ENCODE measurements around the gene CEP350. TPM values are rescaled to one million over a fixed set of nuclear protein-coding genes. Genes with fewer than 3 reads are reported as not detected.
A peak's percentile ranks its signal among the peaks of the same experiment; 100 is the strongest.

CEP350 gene
- total and polyA plus RNA-seq, 2 experiments from 2014 or later: 19.0 to 72.6 TPM

DNA sequence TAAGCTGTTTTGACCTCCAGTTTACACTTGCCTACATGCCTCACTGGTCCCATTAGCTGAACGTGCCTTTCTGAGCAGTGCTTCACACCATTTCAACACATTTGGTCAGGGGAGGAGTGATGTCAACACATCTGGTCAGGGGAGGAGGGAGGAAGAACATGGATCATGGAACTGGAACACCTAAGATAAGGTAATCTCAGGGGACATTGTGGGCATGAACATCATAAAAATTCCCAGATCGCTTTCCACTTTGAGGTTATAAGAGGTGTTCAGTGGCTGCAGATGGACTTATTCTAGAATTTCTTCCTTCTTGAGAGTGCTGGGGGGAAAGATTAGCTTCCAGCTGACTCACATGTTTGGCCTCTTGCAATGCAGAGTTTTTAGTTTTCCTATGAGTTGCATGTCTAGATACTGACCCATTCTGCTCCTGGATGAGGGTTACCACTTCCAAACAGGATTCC is 202.1 kb downstream of the CEP350 start:
- Histone ChIP-seq H4K20me1 (ENCODE audit: insufficient read depth, poor library complexity, severe bottlenecking) (peaks cover 6% of the 10 kb centered on the region), H3K27ac (peak overlapping the region; percentile 71), H3K9me3 (ENCODE audit: low read depth) (no peaks in the 10 kb centered on the region), H3K79me2 (peaks cover 53% of the 10 kb centered on the region), H3K4me1 (ENCODE audit: insufficient read depth) (peaks cover 41% of the 10 kb centered on the region), H3K36me3 (replicated peaks; ENCODE audit: insufficient read depth, low read depth) (no peaks in the 10 kb centered on the region), H3K4me3 (peak overlapping the region; percentile 87), H3K9me2 (replicated peaks; ENCODE audit: insufficient read depth) (no peaks in the 10 kb centered on the region), H2AFZ (no peak overlapping the region), H3K4me2 (peak overlapping the region; percentile 90), H3K27me3 (no peaks in the 10 kb centered on the region)
- DNase-seq (ENCODE audit: low spot score): no peak
- no peak for TF ChIP-seq EZH2phosphoT487 (IDR thresholded peaks at IDR 0.05; ENCODE audit: low read depth, severe bottlenecking, unreplicated experiment)
- 54% methylated on average over 2 of the region's 2 CpGs for WGBS (ENCODE audit: low lambda C conversion rate, missing lambda C conversion rate)

DNA sequence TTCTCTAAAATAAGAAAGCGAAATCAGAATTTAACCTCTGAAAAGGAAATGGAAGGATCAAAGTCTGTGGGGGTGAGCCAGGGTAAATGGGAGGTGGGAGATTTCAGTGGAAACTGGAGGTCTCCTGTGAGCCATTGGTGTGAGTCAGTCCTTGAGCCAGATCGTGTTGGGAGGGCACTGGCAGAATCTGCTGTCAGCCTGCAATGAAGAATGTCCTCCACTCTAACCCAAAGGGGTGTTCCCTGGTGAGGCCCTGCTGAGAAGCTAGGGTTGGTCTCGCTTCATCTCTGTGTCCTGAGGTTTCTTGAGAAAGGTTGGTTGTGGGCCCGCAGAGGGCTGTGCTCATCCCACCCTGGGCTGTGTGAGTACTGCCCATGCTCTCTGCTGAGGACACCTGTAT is 202.5 kb downstream of the CEP350 start:
- no peak overlapping the region for H3K4me3 ChIP-seq
- H3K4me1 ChIP-seq (ENCODE audit: insufficient read depth): peaks cover 41% of the 10 kb centered on the region
- H3K9me2 ChIP-seq (replicated peaks; ENCODE audit: insufficient read depth): no peaks in the 10 kb centered on the region
- 61% methylated on average over 4 of the region's 4 CpGs for WGBS (ENCODE audit: low lambda C conversion rate, missing lambda C conversion rate)
- DNase-seq (ENCODE audit: low spot score): peak; percentile 33
- TF ChIP-seq, protein P1, sequence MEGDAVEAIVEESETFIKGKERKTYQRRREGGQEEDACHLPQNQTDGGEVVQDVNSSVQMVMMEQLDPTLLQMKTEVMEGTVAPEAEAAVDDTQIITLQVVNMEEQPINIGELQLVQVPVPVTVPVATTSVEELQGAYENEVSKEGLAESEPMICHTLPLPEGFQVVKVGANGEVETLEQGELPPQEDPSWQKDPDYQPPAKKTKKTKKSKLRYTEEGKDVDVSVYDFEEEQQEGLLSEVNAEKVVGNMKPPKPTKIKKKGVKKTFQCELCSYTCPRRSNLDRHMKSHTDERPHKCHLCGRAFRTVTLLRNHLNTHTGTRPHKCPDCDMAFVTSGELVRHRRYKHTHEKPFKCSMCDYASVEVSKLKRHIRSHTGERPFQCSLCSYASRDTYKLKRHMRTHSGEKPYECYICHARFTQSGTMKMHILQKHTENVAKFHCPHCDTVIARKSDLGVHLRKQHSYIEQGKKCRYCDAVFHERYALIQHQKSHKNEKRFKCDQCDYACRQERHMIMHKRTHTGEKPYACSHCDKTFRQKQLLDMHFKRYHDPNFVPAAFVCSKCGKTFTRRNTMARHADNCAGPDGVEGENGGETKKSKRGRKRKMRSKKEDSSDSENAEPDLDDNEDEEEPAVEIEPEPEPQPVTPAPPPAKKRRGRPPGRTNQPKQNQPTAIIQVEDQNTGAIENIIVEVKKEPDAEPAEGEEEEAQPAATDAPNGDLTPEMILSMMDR (IDR thresholded peaks at IDR 0.05; ENCODE audit: poor library complexity): no peak
- no peak for TF ChIP-seq EZH2 (IDR thresholded peaks at IDR 0.05; ENCODE audit: borderline replicate concordance)
- TF ChIP-seq EZH2phosphoT487 (IDR thresholded peaks at IDR 0.05; ENCODE audit: low read depth, severe bottlenecking, unreplicated experiment): no peak
- peaks cover 57% of the 10 kb centered on the region for H3K79me2 ChIP-seq
- peak overlapping the region; percentile 71 for H3K27ac ChIP-seq
- H3K9me3 ChIP-seq (ENCODE audit: low read depth): no peaks in the 10 kb centered on the region
- H3K36me3 ChIP-seq (replicated peaks; ENCODE audit: insufficient read depth, low read depth): no peaks in the 10 kb centered on the region
- peak overlapping the region; percentile 90 for H3K4me2 ChIP-seq
- no peak overlapping the region for H2AFZ ChIP-seq
- no peaks in the 10 kb centered on the region for H3K27me3 ChIP-seq
- peaks cover 6% of the 10 kb centered on the region for H4K20me1 ChIP-seq (ENCODE audit: insufficient read depth, poor library complexity, severe bottlenecking)

DNA sequence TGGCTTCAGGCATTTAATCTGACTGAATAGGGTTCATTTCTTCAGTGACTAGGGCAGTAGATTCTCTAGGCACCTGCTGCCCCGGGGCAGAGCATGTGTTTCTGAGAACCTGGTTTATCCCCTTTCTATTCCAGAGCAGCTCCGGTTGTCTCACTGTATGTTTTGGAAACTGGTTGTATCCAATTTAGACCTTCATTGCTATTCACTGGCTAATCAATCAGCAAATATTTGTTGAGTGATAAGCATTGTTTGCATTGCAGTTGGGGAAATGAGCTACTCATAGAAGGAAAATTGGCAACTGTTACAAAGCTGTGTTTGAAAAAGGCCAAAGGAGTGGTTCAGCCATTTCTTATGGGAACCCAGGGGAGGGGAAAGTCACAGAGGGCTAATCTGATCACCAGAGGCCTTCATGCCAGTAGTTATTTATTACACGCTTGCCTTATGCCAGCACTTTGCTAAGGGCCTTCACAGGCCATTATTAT is 203.0 kb downstream of the CEP350 start:
- no peak overlapping the region for H3K4me3 ChIP-seq

More for the DNA sequence above, 203.0 kb downstream of the CEP350 start:
- peaks cover 62% of the 10 kb centered on the region for H3K79me2 ChIP-seq
- 56% methylated on average over 3 of the region's 3 CpGs for WGBS (ENCODE audit: low lambda C conversion rate, missing lambda C conversion rate)
- peak; percentile 69 for DNase-seq (ENCODE audit: low spot score)
- H2AFZ ChIP-seq: no peak overlapping the region
- H4K20me1 ChIP-seq (ENCODE audit: insufficient read depth, poor library complexity, severe bottlenecking): peaks cover 6% of the 10 kb centered on the region
- H3K9me2 ChIP-seq (replicated peaks; ENCODE audit: insufficient read depth): no peaks in the 10 kb centered on the region
- H3K27ac ChIP-seq: peak overlapping the region; percentile 72
- no peaks in the 10 kb centered on the region for H3K36me3 ChIP-seq (replicated peaks; ENCODE audit: insufficient read depth, low read depth)
- no peaks in the 10 kb centered on the region for H3K27me3 ChIP-seq
- H3K9me3 ChIP-seq (ENCODE audit: low read depth): no peaks in the 10 kb centered on the region
- peaks cover 41% of the 10 kb centered on the region for H3K4me1 ChIP-seq (ENCODE audit: insufficient read depth)
- TF ChIP-seq EZH2phosphoT487 (IDR thresholded peaks at IDR 0.05; ENCODE audit: low read depth, severe bottlenecking, unreplicated experiment): peak; percentile 57
- TF ChIP-seq, protein P1 (IDR thresholded peaks at IDR 0.05; ENCODE audit: poor library complexity): no peak
- H3K4me2 ChIP-seq: peak overlapping the region; percentile 90
